ENCODE data around the gene IL1RL1.

The IL1RL1 gene

DNA sequence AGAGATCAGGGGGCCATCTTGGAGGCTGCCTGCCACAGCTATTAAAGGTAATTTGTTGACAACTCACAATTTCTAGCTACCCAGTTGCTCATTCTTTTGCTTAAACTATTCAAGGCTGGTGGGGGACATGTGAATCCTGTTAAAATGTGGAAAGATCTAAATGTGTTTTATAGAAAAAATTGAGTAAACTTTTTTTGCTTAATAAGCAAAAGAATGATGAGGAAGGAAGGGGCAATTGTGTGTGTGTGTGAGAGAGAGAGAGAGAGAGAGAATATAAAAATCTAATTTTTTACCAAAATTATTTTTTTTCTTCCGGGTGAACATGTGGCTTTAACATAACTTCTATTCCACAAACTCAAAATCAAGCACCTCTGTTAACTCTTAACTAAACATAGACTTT lies 5.2 kb upstream of the IL1RL1 start:
- no peak overlapping the region for H3K4me3 ChIP-seq (ENCODE audit: low read depth, low read length)
- H3K9me3 ChIP-seq (ENCODE audit: control insufficient read depth, insufficient read depth, low read depth, low read length) = no peaks in the 10 kb centered on the region
- no peak overlapping the region for H3K27ac ChIP-seq (ENCODE audit: extremely low read depth, low read depth, low read length)
- ChIA-PET CTCF (no interaction called here), POLR2A (no interaction called here)
- TF ChIP-seq IKZF3 (tag by site-specific recombination; IDR thresholded peaks at IDR 0.05) (no peak), ZNF266 (tag by site-specific recombination; IDR thresholded peaks at IDR 0.05; ENCODE audit: low read depth) (no peak), BCL11B (tag by site-specific recombination; IDR thresholded peaks at IDR 0.05; ENCODE audit: low read depth) (no peak), ZNF221 (tag by site-specific recombination; IDR thresholded peaks at IDR 0.05; ENCODE audit: borderline replicate concordance) (no peak), TCF7L2 (IDR thresholded peaks at IDR 0.05; ENCODE audit: borderline replicate concordance, low read depth, low read length) (no peak), MYNN (tag by site-specific recombination; IDR thresholded peaks at IDR 0.05; ENCODE audit: borderline replicate concordance) (no peak), ZNF394 (tag by site-specific recombination; IDR thresholded peaks at IDR 0.05; ENCODE audit: borderline replicate concordance) (no peak)
- TF ChIP-seq, protein P1, sequence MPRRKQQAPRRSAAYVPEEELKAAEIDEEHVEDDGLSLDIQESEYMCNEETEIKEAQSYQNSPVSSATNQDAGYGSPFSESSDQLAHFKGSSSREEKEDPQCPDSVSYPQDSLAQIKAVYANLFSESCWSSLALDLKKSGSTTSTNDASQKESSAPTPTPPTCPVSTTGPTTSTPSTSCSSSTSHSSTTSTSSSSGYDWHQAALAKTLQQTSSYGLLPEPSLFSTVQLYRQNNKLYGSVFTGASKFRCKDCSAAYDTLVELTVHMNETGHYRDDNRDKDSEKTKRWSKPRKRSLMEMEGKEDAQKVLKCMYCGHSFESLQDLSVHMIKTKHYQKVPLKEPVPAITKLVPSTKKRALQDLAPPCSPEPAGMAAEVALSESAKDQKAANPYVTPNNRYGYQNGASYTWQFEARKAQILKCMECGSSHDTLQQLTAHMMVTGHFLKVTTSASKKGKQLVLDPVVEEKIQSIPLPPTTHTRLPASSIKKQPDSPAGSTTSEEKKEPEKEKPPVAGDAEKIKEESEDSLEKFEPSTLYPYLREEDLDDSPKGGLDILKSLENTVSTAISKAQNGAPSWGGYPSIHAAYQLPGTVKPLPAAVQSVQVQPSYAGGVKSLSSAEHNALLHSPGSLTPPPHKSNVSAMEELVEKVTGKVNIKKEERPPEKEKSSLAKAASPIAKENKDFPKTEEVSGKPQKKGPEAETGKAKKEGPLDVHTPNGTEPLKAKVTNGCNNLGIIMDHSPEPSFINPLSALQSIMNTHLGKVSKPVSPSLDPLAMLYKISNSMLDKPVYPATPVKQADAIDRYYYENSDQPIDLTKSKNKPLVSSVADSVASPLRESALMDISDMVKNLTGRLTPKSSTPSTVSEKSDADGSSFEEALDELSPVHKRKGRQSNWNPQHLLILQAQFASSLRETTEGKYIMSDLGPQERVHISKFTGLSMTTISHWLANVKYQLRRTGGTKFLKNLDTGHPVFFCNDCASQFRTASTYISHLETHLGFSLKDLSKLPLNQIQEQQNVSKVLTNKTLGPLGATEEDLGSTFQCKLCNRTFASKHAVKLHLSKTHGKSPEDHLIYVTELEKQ (tag by site-specific recombination; IDR thresholded peaks at IDR 0.05; ENCODE audit: borderline replicate concordance) = no peak
- TF ChIP-seq, protein P2, sequence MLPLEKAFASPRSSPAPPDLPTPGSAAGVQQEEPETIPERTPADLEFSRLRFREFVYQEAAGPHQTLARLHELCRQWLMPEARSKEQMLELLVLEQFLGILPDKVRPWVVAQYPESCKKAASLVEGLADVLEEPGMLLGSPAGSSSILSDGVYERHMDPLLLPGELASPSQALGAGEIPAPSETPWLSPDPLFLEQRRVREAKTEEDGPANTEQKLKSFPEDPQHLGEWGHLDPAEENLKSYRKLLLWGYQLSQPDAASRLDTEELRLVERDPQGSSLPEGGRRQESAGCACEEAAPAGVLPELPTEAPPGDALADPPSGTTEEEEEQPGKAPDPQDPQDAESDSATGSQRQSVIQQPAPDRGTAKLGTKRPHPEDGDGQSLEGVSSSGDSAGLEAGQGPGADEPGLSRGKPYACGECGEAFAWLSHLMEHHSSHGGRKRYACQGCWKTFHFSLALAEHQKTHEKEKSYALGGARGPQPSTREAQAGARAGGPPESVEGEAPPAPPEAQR (tag by site-specific recombination; IDR thresholded peaks at IDR 0.05) = no peak
- TF ChIP-seq, protein P3, sequence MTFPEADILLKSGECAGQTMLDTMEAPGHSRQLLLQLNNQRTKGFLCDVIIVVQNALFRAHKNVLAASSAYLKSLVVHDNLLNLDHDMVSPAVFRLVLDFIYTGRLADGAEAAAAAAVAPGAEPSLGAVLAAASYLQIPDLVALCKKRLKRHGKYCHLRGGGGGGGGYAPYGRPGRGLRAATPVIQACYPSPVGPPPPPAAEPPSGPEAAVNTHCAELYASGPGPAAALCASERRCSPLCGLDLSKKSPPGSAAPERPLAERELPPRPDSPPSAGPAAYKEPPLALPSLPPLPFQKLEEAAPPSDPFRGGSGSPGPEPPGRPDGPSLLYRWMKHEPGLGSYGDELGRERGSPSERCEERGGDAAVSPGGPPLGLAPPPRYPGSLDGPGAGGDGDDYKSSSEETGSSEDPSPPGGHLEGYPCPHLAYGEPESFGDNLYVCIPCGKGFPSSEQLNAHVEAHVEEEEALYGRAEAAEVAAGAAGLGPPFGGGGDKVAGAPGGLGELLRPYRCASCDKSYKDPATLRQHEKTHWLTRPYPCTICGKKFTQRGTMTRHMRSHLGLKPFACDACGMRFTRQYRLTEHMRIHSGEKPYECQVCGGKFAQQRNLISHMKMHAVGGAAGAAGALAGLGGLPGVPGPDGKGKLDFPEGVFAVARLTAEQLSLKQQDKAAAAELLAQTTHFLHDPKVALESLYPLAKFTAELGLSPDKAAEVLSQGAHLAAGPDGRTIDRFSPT (tag by site-specific recombination; IDR thresholded peaks at IDR 0.05) = no peak
- H3K36me3 ChIP-seq (ENCODE audit: control insufficient read depth in 2 of 2, insufficient read depth in 1 of 2, low read length in 2 of 2) = no peaks in the 10 kb centered on the region
- no peaks in the 10 kb centered on the region for H3K4me1 ChIP-seq (ENCODE audit: control insufficient read depth, insufficient read depth, low read length)

DNA sequence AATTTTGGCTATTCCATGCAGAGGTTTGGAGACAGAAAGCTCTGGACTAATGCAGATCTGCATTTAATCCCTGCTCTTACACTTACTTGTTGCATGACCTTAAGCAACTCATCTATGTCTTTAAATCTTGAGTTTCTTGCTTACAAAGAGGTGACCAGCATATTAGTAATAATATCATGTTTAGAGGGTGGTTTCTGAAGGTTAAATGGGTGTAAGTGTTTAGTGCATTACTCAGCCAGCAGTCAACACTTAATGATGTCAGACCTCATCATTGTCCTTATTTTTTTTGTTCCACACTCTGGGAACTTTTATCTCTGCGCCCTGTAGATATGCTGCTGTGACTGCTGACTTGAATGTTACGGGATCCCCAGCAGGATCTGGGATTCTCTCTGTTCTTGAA lies 1.7 kb downstream of the IL1RL1 start:
- POLR2A ChIA-PET = no interaction called here
- no peaks in the 10 kb centered on the region for H3K36me3 ChIP-seq (ENCODE audit: control insufficient read depth in 2 of 2, insufficient read depth in 1 of 2, low read length in 2 of 2)
- no peak overlapping the region for H3K4me3 ChIP-seq (ENCODE audit: low read depth, low read length)
- CTCF ChIA-PET = interaction anchor here (1.1 to 1.2 kb wide), 2 partner anchors 11 to 130 kb away, joined by 3 to 5 read pairs; no protein-coding TSS in a partner anchor
- H3K27ac ChIP-seq (ENCODE audit: extremely low read depth, low read depth, low read length) = no peak overlapping the region
- H3K4me1 ChIP-seq (ENCODE audit: control insufficient read depth, insufficient read depth, low read length) = no peaks in the 10 kb centered on the region
- no peaks in the 10 kb centered on the region for H3K9me3 ChIP-seq (ENCODE audit: control insufficient read depth, insufficient read depth, low read depth, low read length)
- TF ChIP-seq ZNF19 (tag by site-specific recombination; IDR thresholded peaks at IDR 0.05; ENCODE audit: low read depth) = no peak
- TF ChIP-seq ZNF394 (tag by site-specific recombination; IDR thresholded peaks at IDR 0.05; ENCODE audit: borderline replicate concordance) = no peak
- no peak for TF ChIP-seq ZBTB1 (tag by site-specific recombination; IDR thresholded peaks at IDR 0.05)
- TF ChIP-seq, protein P4, sequence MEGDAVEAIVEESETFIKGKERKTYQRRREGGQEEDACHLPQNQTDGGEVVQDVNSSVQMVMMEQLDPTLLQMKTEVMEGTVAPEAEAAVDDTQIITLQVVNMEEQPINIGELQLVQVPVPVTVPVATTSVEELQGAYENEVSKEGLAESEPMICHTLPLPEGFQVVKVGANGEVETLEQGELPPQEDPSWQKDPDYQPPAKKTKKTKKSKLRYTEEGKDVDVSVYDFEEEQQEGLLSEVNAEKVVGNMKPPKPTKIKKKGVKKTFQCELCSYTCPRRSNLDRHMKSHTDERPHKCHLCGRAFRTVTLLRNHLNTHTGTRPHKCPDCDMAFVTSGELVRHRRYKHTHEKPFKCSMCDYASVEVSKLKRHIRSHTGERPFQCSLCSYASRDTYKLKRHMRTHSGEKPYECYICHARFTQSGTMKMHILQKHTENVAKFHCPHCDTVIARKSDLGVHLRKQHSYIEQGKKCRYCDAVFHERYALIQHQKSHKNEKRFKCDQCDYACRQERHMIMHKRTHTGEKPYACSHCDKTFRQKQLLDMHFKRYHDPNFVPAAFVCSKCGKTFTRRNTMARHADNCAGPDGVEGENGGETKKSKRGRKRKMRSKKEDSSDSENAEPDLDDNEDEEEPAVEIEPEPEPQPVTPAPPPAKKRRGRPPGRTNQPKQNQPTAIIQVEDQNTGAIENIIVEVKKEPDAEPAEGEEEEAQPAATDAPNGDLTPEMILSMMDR (tag by site-specific recombination; IDR thresholded peaks at IDR 0.05) = no peak
- TF ChIP-seq ZNF214 (tag by site-specific recombination; IDR thresholded peaks at IDR 0.05; ENCODE audit: borderline replicate concordance) = no peak
- TF ChIP-seq ZFP3 (tag by site-specific recombination; IDR thresholded peaks at IDR 0.05; ENCODE audit: low read depth) = no peak
- no peak for TF ChIP-seq ZNF223 (tag by site-specific recombination; IDR thresholded peaks at IDR 0.05)
- TF ChIP-seq ZNF292 (tag by site-specific recombination; IDR thresholded peaks at IDR 0.05; ENCODE audit: borderline replicate concordance, low read depth) = no peak
- no peak for TF ChIP-seq SCRT1 (tag by site-specific recombination; IDR thresholded peaks at IDR 0.05; ENCODE audit: borderline replicate concordance)
- no peak for TF ChIP-seq ZNF174 (tag by site-specific recombination; IDR thresholded peaks at IDR 0.05)
- no peak for TF ChIP-seq ZNF658 (tag by site-specific recombination; IDR thresholded peaks at IDR 0.05)
- TF ChIP-seq ZNF785 (tag by site-specific recombination; IDR thresholded peaks at IDR 0.05) = no peak
- TF ChIP-seq, protein P1 (tag by site-specific recombination; IDR thresholded peaks at IDR 0.05; ENCODE audit: borderline replicate concordance) = no peak
